Measurements from ENCODE around the gene DNAJC25. TPM values are rescaled to one million over a fixed set of nuclear protein-coding genes. Genes with fewer than 3 reads are reported as not detected.

Gene DNAJC25
- total and polyA plus RNA-seq, 7 donors, result 1.9 to 20.1 (median 5.6) TPM

DNA sequence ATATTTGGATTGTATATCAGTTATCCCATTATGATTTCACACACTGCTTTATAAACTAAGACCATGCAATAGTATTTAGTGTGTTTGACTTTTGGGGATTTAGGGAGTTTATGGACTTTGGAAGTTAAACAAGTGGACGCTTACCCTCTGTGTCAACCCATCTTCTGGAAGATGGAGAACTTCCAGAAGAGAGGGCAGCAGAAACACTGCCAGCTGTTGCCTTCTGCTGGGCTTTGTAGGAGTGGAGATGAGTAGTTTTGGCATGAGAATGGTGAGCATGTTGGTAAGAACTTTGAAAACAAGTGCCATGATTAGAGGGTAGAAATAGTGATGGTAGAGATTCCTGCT, 2.2 kb downstream of the DNAJC25 start:
- WGBS, 3 donors, result 36 to 68% (median 50%) methylated on average over 1 of the region's 1 CpG
- Histone ChIP-seq H3K9me3 (no peaks in the 10 kb centered on the region), H3K4me1 (peaks cover 30% of the 10 kb centered on the region), H3K27ac (no peak overlapping the region), H3K27me3 (ENCODE audit: insufficient read depth in 3 of 3, low read length in 2 of 3) (no peaks in the 10 kb centered on the region), H3K4me3 (no peak overlapping the region), H3K36me3 (ENCODE audit: insufficient read depth in 1 of 2, low read depth in 1 of 2) (peaks cover 0 to 2% of the 10 kb centered on the region in 2 donors)
- no peak for DNase-seq
- ATAC-seq, result no peak
- TF ChIP-seq, protein P1, sequence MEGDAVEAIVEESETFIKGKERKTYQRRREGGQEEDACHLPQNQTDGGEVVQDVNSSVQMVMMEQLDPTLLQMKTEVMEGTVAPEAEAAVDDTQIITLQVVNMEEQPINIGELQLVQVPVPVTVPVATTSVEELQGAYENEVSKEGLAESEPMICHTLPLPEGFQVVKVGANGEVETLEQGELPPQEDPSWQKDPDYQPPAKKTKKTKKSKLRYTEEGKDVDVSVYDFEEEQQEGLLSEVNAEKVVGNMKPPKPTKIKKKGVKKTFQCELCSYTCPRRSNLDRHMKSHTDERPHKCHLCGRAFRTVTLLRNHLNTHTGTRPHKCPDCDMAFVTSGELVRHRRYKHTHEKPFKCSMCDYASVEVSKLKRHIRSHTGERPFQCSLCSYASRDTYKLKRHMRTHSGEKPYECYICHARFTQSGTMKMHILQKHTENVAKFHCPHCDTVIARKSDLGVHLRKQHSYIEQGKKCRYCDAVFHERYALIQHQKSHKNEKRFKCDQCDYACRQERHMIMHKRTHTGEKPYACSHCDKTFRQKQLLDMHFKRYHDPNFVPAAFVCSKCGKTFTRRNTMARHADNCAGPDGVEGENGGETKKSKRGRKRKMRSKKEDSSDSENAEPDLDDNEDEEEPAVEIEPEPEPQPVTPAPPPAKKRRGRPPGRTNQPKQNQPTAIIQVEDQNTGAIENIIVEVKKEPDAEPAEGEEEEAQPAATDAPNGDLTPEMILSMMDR (IDR thresholded peaks at IDR 0.05), result no peak
- intact Hi-C loops (cut with DNase I), result loop anchor here in 1 of 2 donors (5.0 kb wide), 2 partner anchors 36 to 151 kb away; partner anchors contain the start of genes ECPAS and PTGR1

DNA sequence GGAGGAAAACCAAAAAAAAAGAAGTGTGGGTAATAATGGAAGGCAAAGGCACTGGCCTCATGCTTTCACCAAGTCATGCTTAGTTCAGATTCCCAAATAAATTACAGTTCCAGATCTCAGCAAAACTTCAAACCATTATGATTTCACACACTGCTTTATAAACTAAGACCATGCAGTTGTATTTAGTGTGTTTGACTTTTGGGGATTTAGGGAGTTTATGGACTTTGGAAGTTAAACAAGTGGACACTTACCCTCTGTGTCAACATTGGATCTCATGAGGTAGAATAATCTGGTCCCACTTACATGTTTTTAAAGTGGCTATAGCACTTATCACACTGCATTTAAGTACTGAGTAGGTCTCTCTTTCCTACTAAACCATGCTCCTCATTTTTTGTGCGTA, 3.7 kb downstream of the DNAJC25 start:
- no peaks in the 10 kb centered on the region for H3K9me3 ChIP-seq
- TF ChIP-seq, protein P1 (IDR thresholded peaks at IDR 0.05), result no peak
- no peak overlapping the region for H3K27ac ChIP-seq
- 93 to 94% (median 94%) methylated on average over 1 of the region's 1 CpG for WGBS, 3 donors
- peaks cover 30% of the 10 kb centered on the region for H3K4me1 ChIP-seq
- H3K27me3 ChIP-seq (ENCODE audit: insufficient read depth in 3 of 3, low read length in 2 of 3), result no peaks in the 10 kb centered on the region
- H3K36me3 ChIP-seq (ENCODE audit: insufficient read depth in 1 of 2, low read depth in 1 of 2), result peaks cover 0 to 2% of the 10 kb centered on the region in 2 donors
- no peak overlapping the region for H3K4me3 ChIP-seq
- ATAC-seq (no peak), DNase-seq (no peak)
- intact Hi-C loops (cut with DNase I), result loop anchor here in 1 of 2 donors (5.0 kb wide), 2 partner anchors 38 to 153 kb away; partner anchors contain the start of genes ECPAS and PTGR1

DNA sequence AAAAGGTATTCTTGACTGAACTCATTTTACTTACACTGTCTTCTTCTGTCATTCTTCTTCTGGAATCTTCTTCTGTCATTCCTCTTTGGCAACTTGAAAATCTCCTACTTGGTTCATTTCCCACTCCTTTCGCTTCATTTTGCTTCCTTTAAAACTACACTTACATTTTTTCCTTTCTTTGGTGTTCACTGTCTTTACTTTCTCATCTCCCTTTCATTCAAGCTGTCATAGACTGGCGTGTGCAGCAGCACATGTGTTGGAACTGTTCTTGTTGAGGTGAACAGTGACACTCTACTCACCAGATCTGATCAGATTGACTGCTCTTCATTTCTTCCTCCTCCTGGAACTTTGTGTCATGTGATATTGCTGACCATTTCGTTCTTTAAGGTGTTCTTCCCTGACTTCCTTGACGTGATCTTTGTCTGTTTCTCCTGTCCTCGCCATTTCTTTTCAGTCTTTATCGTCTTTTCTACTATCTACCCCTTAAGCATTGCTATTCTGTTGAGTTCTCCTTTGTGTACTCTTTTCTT, 6.4 kb downstream of the DNAJC25 start:
- H3K4me1 ChIP-seq, result peaks cover 27% of the 10 kb centered on the region
- intact Hi-C loops (cut with DNase I), result no loop called here
- TF ChIP-seq, protein P1 (IDR thresholded peaks at IDR 0.05), result no peak
- 82 to 93% (median 85%) methylated on average over 6 of the region's 6 CpGs for WGBS, 3 donors
- no peaks in the 10 kb centered on the region for H3K27me3 ChIP-seq (ENCODE audit: insufficient read depth in 3 of 3, low read length in 2 of 3)
- no peak overlapping the region for H3K27ac ChIP-seq
- H3K9me3 ChIP-seq, result no peaks in the 10 kb centered on the region
- H3K4me3 ChIP-seq, result no peak overlapping the region
- H3K36me3 ChIP-seq (ENCODE audit: insufficient read depth in 1 of 2, low read depth in 1 of 2), result peaks cover 0 to 2% of the 10 kb centered on the region in 2 donors
- ATAC-seq (no peak), DNase-seq (no peak)

DNA sequence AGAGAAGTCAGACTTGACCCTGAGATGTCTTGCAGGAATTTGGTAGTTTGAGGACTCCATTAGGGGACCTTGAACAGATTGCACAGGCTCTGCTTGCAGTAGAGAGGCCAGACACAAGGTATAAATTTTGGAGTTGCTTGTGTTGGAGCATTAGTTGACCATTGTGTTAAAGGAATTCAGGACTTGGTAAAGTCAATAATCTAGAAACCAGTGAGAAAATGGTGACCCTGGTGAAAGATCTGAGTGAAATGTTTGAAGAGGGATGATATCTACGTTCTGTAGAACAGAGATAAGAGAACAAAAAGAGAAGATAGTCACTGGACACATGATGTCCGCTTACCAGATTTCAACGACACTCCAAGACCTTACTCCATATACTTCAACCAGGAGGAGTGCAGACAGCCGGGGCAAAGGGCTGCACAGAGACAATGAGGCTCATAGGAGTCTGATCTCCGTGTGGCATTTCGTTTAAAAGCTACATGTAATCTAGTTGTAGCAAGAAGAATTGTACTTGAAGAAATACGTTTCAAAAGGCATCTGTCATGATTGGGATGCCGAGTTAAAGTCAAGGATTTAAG, 13.2 kb downstream of the DNAJC25 start:
- no peak for DNase-seq
- TF ChIP-seq, protein P1 (IDR thresholded peaks at IDR 0.05), result no peak
- 87 to 92% (median 90%) methylated on average over 8 of the region's 8 CpGs for WGBS, 3 donors
- peaks cover 5 to 36% of the 10 kb centered on the region in 2 donors for H3K36me3 ChIP-seq (ENCODE audit: insufficient read depth in 1 of 2, low read depth in 1 of 2)
- intact Hi-C loops (cut with DNase I), result no loop called here
- H3K27ac ChIP-seq, result no peak overlapping the region
- no peak overlapping the region for H3K4me3 ChIP-seq
- no peaks in the 10 kb centered on the region for H3K4me1 ChIP-seq
- H3K27me3 ChIP-seq (ENCODE audit: insufficient read depth in 3 of 3, low read length in 2 of 3), result no peaks in the 10 kb centered on the region
- no peaks in the 10 kb centered on the region for H3K9me3 ChIP-seq
- no peak for ATAC-seq

DNA sequence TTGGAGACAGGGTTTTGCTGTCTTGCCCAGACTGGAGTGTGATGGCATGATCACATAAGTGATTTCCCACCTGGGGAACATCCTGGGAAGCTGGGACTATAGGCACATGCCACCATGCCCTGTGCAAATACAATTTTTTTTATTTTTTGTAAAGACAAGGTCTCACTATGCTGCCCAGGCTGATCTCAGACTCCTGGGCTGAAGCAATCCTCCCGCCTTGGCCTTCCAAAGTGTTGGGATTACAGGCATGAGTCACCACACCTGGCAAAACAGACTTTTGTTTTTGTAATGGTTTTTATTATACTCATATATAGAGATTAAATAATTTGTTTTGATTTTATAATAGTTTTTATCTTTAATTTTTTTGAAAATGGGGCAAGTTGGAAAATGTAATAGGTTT, 14.7 kb downstream of the DNAJC25 start:
- intact Hi-C loops (cut with DNase I), result no loop called here
- Histone ChIP-seq H3K4me3 (no peak overlapping the region), H3K27ac (no peak overlapping the region), H3K27me3 (ENCODE audit: insufficient read depth in 3 of 3, low read length in 2 of 3) (no peaks in the 10 kb centered on the region), H3K4me1 (no peaks in the 10 kb centered on the region), H3K9me3 (no peaks in the 10 kb centered on the region), H3K36me3 (ENCODE audit: insufficient read depth in 1 of 2, low read depth in 1 of 2) (peaks cover 9 to 48% of the 10 kb centered on the region in 2 donors)
- WGBS, 3 donors, result 87 to 100% (median 95%) methylated on average over 1 of the region's 1 CpG
- ATAC-seq, result no peak
- TF ChIP-seq, protein P1 (IDR thresholded peaks at IDR 0.05), result no peak
- DNase-seq, result no peak
